Measurements from ENCODE around the gene MAP2K5.

MAP2K5 gene

GRCh38 chr15:67732164-67732563 is 189.7 kb downstream of the MAP2K5 start:
- TF ChIP-seq CTCF (IDR thresholded peaks at IDR 0.05; ENCODE audit: low read depth, low read length, missing control alignments) = no peak
- no peak overlapping the region for H3K4me3 ChIP-seq (replicated peaks; ENCODE audit: low read depth, low read length)
- no peak for DNase-seq (ENCODE audit: extremely low read depth, low read depth)

GRCh38 chr15:67732671-67733374 is 190.3 kb downstream of the MAP2K5 start:
- TF ChIP-seq CTCF (IDR thresholded peaks at IDR 0.05; ENCODE audit: low read depth, low read length, missing control alignments) = no peak
- no peak overlapping the region for H3K4me3 ChIP-seq (replicated peaks; ENCODE audit: low read depth, low read length)
- DNase-seq (ENCODE audit: extremely low read depth, low read depth) = no peak

- no peak for TF ChIP-seq CTCF (IDR thresholded peaks at IDR 0.05; ENCODE audit: low read depth, low read length, missing control alignments)
- DNase-seq (ENCODE audit: extremely low read depth, low read depth) = no peak
- no peak overlapping the region for H3K4me3 ChIP-seq (replicated peaks; ENCODE audit: low read depth, low read length)
Observed at GRCh38 chr15:67735896-67736295, 193.4 kb downstream of the MAP2K5 start.

- TF ChIP-seq CTCF (IDR thresholded peaks at IDR 0.05; ENCODE audit: low read depth, low read length, missing control alignments) = no peak
- no peak for DNase-seq (ENCODE audit: extremely low read depth, low read depth)
- no peak overlapping the region for H3K4me3 ChIP-seq (replicated peaks; ENCODE audit: low read depth, low read length)
Observed at GRCh38 chr15:67736810-67737209, 194.3 kb downstream of the MAP2K5 start.

- no peak for DNase-seq (ENCODE audit: extremely low read depth, low read depth)
- no peak overlapping the region for H3K4me3 ChIP-seq (replicated peaks; ENCODE audit: low read depth, low read length)
- no peak for TF ChIP-seq CTCF (IDR thresholded peaks at IDR 0.05; ENCODE audit: low read depth, low read length, missing control alignments)
Observed at GRCh38 chr15:67738056-67738455, 195.6 kb downstream of the MAP2K5 start.

GRCh38 chr15:67740405-67740804 is 197.9 kb downstream of the MAP2K5 start:
- DNase-seq (ENCODE audit: extremely low read depth, low read depth) = no peak
- no peak overlapping the region for H3K4me3 ChIP-seq (replicated peaks; ENCODE audit: low read depth, low read length)
- TF ChIP-seq CTCF (IDR thresholded peaks at IDR 0.05; ENCODE audit: low read depth, low read length, missing control alignments) = no peak

- TF ChIP-seq CTCF (IDR thresholded peaks at IDR 0.05; ENCODE audit: low read depth, low read length, missing control alignments) = no peak
- DNase-seq (ENCODE audit: extremely low read depth, low read depth) = no peak
- H3K4me3 ChIP-seq (replicated peaks; ENCODE audit: low read depth, low read length) = no peak overlapping the region
Observed at GRCh38 chr15:67741308-67741707, 198.8 kb downstream of the MAP2K5 start.
